MM.1S (cell line): ENCODE data around the gene PROK2.

Source experiments
- EZH2 ChIP-seq: fragments of 300-600 bp; sonication (generic); optimal IDR thresholded peaks from 2 replicates; pipeline ENCODE3; 2017; ENCODE audit warnings: low read depth, mild to moderate bottlenecking, antibody characterized with exemption, low read length, mixed read lengths
- EZH2phosphoT487 ChIP-seq: fragments of 300-600 bp; sonication (generic); IDR thresholded peaks from 2 replicates; pipeline ENCODE4 v1.6.1; 2018; ENCODE audit warnings: antibody characterized with exemption, low read length
- TF ChIP-seq, protein P1 (sequence below): fragments of 300-600 bp; sonication (generic); IDR thresholded peaks from 2 replicates; pipeline ENCODE4 v1.5.1; 2016; ENCODE audit warnings: antibody characterized with exemption, low read length, mixed read lengths

DNA sequence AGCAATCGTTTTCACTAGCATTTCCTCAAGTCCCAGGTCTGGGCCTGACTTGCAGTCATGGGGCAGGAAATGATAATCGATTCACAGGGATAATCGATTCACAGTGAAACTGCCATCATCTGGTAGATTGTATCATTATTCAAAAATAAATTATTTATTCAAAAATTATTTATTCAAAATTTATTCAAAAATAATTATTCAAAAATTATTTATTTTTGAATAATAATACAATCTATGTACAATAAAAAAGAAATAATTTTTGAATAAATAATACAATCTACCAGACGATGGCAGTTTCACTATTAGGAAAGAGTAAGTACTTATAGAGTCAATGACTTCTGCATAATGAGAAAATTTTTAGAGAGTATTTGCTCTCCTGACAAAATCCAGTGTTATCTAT, 28.1 kb upstream of the PROK2 start:
- TF ChIP-seq, protein P1, sequence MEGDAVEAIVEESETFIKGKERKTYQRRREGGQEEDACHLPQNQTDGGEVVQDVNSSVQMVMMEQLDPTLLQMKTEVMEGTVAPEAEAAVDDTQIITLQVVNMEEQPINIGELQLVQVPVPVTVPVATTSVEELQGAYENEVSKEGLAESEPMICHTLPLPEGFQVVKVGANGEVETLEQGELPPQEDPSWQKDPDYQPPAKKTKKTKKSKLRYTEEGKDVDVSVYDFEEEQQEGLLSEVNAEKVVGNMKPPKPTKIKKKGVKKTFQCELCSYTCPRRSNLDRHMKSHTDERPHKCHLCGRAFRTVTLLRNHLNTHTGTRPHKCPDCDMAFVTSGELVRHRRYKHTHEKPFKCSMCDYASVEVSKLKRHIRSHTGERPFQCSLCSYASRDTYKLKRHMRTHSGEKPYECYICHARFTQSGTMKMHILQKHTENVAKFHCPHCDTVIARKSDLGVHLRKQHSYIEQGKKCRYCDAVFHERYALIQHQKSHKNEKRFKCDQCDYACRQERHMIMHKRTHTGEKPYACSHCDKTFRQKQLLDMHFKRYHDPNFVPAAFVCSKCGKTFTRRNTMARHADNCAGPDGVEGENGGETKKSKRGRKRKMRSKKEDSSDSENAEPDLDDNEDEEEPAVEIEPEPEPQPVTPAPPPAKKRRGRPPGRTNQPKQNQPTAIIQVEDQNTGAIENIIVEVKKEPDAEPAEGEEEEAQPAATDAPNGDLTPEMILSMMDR: no peak
- TF ChIP-seq EZH2phosphoT487 (no peak), EZH2 (no peak)
